ENCODE measurements around the gene REC114.

DNA sequence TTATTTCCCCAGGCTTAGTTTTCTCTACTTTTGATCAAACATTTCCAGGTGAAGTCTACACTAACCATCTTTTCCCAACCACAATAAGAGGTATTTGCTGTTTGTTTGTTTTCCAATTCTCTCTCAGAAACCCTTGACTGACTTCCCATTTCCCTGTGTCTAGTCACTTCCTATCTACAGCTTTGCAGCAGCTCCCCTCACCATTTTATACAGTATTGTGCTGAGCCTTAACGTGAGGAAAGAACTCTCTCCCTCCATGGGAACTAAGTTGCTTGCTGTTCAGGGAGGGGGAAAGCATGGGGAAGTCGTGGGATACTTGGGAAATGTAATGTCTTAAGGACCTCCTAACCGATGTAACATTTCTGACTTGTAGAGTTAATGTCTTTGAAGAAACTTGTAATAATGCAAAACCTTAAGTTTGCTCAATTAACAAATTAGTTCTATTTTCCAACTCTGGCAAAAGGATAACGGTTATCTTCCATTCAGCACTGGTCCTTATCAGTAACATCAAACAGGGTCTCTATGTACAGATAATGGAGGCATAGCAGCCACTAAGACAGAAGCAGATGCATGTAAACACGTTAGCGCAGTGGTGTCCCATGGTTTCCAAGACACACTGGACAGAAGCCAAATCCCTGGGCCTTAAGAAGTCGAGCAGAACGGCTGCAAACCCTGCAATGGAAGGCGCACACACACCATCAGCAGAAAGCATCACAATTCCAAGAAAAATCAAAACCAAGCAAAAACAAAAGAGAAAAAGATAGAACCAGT is 150.5 kb downstream of the REC114 start:
- TF ChIP-seq, protein P1, sequence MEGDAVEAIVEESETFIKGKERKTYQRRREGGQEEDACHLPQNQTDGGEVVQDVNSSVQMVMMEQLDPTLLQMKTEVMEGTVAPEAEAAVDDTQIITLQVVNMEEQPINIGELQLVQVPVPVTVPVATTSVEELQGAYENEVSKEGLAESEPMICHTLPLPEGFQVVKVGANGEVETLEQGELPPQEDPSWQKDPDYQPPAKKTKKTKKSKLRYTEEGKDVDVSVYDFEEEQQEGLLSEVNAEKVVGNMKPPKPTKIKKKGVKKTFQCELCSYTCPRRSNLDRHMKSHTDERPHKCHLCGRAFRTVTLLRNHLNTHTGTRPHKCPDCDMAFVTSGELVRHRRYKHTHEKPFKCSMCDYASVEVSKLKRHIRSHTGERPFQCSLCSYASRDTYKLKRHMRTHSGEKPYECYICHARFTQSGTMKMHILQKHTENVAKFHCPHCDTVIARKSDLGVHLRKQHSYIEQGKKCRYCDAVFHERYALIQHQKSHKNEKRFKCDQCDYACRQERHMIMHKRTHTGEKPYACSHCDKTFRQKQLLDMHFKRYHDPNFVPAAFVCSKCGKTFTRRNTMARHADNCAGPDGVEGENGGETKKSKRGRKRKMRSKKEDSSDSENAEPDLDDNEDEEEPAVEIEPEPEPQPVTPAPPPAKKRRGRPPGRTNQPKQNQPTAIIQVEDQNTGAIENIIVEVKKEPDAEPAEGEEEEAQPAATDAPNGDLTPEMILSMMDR (IDR thresholded peaks at IDR 0.05): no peak
- no peak for TF ChIP-seq POLR2A (IDR thresholded peaks at IDR 0.05)

Data from uterus (tissue), 2 donors.